GM18519 (cell line): ENCODE data around the gene KSR2.
"Not testable (repeated sequence)": the region's sequence is repeated elsewhere in the genome, so short reads cannot be mapped to it uniquely, and the experiment has no call there.

ENCODE experiments used
- ATAC-seq: cut with Tn5 transposase; IDR thresholded peaks from one replicate; pipeline ENCODE4 v1.9.1; 2021; ENCODE audit warnings: mild to moderate bottlenecking, moderate library complexity; ENCODE audit not compliant: unreplicated experiment, low FRiP score

KSR2 gene

DNA sequence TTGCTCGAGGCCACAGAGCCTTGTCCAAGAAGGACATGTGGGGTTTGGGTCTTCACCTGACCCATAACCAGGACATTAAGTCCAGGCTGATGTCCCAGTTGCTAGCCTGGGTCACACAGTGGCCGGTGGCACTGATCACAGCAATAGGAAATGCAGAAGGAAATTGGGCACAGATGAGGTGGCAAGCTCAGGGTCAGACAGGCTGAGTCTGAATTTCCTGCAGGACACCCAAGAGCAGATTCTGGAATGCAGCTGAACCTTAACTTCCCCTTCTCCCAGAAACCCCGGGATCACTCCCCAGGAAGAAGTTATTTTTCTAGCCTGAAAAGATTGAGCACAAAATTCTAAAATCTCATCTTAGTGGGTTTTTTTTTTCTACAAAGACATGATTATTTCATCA lies 199.9 kb downstream of the KSR2 start:
- no peak for ATAC-seq

DNA sequence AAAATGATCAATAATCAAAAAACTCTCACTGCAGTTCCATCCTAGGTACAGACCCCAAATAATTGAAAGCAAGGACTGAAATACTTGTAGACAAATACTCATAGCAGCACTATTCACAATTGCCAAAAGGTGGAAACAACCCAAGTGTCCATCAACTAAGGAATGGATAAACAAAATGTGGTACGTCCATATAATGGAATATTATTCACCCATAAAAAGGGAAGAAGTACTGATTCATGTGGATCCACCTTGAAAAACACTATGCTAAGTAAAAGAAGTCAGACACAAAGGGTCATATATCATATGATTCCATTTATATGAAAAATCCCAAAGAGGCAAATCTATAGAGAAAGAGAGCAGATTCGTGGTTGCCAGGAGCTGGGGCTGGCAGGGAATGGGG lies 202.8 kb downstream of the KSR2 start:
- ATAC-seq: no peak

DNA sequence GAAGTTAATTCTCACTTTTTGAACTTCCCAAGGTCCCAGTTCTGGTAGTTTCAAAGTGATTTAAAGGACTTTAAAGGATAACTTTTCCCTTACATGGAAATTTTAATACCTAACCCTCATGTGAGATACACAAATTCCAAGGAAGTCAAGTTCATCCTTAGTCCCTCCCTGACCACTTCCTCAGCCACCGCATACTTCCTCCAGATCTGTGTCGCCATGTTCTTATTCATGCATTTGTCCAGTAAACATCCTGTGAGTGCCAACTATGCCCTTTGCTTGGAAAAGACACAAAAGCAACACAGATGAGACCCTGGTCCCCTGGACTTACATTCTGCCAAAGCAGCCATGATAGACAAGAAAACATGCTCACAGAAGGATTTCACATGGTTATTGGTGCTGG lies 206.6 kb downstream of the KSR2 start:
- ATAC-seq: no peak

DNA sequence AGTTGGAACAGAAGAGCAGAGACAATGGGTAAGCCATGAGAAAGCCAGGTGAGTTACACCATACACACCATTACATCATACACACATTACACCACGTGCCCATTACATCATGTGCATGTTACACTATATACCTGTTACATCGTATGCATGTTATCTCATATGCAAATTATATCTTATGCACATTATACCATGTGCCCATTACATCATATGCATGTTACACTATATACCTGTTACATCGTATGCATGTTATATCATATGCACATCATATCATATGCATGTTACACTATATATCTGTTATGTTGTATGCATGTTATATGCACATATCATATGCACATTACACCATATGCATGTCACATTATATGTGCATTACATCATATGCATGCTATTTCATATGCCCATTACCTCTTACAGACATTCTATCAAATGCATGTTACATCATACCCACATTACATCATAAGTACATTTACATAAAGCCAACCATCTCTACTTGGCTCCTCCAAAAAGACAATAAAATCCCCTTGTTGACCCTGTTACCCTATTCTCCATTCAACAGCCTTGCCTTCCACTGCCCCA lies 207.2 kb downstream of the KSR2 start:
- ATAC-seq: no peak

DNA sequence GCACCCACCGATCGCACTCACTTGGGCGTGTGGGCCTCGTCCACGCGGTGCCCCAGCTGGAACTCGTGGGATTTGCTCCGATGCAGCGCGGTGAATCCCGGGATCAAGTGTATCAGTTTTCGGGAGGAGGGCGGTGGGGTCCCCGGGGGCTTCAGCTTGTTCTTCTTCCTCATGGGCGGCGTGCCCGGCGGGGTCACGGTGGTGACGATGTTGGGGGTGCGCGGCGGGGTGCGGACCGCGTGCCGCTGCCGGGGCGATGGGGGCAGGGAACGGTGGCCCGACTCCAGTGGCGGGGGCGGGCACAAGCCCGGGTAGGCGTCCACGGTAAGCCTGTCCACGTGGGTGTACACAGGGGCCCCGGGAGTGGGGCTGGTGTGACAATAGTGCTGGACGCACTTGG lies 207.8 kb downstream of the KSR2 start:
- no peak for ATAC-seq

DNA sequence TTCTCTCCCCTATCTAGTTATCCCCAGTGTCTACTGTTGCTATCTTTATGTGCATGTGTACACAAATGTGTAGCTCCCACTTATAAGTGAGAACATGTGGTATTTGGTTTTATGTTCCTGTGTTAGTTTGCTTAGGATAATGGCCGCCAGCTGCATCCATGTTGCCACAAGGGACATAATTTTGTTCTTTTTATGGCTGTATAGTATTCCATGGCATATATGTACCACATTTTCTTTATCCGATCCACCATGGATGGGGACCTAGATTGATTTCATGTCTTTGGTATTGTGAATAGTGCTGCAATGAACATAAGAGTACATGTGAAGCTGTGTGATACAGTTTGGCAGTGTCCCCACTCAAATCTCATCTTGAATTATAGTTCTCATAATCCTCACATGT lies 218.1 kb downstream of the KSR2 start:
- no peak for ATAC-seq

DNA sequence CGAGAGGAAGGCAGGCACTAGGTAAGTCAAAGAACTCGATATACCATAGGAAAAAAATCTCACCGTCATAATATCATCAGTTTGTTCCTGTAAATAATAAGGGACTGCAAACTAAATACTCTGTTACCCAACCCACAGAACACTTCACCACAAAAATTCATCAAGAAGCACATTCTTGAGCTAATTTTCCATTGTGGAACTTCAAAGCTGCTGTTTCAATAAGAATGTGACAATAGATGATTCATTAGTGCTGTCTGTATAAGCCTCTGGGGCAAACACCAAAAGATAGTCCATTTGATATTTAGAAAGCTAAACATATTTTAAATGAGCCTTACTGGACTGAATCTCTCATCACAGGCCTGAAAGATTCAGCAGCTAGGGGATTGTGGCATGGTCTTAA lies 219.4 kb downstream of the KSR2 start:
- no peak for ATAC-seq

DNA sequence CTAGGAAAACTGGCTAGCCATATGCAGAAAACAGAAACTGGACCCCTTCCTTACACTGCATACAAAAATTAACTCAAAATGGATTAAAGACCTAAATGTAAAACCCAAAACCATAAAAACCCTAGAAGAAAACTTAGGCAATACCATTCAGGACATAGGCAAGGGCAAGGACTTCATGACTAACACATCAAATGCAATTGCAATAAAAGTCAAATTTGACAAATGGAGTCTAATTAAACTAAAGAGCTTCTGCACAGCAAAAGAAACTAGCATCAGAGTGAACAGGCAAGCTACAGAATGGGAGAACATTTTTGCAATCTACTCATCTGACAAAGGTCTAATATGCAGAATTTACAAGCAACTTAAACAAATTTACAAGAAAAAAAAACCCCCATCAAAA lies 222.4 kb downstream of the KSR2 start:
- not testable (repeated sequence) for ATAC-seq

DNA sequence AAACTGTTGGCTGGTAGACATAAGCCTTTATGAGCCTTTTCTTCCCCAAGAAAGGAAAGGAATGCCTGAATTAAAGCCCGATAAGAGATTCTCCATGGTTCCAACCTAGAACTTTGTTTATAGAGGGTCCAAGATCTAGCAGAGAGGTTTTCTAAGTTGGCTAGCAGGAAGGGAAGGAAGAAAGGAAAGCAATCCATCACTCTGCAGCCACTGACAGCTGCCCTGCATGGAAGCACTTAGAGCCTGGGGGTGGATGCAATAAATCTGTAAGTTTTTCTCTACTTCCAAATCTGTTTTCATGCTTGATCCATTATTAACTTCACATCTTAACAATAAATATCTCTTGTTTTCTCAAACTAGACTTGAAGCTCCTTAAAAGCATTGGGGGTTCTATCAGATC lies 224.4 kb downstream of the KSR2 start:
- ATAC-seq: no peak

DNA sequence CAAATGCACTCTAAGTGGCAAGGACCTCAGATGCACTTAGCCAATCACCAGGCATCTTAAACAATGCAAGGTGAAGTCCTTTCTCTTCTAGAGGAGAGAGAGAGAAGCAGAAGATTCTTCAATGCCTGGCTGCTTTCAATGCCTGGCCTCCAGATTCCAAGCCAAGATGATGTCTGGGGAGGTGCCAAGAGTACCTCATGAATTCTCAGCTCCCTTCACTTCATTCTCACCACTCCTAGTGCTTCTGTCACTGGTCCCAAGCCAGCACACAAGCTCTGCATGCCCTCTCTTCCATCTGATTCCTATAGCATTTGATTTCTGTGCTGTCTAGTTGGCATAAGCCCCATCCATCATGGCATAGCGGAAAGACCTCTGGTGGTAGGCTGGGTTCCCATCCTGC lies 225.0 kb downstream of the KSR2 start:
- ATAC-seq: no peak

DNA sequence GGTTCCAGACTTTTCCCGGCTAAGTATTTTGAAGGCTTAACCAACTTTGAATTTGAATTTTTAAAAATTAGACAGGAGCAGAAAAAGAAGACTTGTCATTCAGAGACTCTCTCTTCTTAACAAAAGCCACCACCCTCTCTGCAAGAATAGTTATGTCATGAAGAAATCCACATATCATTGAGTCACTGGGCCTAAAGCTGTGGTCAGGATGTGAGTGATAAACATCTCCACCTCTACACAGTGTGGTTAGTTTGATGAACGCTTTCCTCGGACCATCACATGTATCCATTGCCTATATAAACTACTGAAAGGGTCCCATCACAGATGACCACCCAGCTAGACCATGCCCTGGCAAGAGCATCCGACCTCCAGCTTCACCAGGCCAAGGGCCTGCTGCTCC lies 226.1 kb downstream of the KSR2 start:
- ATAC-seq: no peak

DNA sequence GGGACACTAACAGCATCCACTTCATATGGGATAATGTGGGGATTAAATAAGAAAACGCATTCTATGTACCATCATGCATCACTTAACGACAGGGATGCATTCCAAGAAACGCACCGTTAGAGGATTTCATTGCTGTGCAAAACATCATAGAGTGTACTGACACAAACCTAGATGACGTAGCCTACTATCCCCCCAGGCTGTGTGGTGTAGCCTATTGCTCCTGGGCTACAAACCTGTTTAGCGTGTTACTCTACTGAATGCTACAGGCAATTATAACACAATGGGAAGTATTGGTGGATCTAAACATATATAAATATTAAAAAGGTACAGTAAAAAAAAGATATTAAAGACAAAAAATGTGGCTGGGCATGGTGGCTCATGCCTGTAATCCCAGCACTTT lies 230.6 kb downstream of the KSR2 start:
- no peak for ATAC-seq

DNA sequence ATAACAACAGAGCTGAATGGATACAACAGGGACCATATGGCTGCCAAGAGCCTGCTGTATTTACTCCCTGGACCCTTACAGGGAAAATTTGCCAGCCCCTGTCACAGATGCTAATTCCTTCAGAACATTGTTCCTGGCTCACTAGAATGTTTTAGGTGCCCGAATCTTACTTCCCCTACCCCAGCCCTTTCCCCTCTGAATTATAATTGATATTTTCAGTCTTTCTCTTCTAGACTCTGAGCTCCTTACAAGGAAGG lies 235.3 kb downstream of the KSR2 start:
- no peak for ATAC-seq

DNA sequence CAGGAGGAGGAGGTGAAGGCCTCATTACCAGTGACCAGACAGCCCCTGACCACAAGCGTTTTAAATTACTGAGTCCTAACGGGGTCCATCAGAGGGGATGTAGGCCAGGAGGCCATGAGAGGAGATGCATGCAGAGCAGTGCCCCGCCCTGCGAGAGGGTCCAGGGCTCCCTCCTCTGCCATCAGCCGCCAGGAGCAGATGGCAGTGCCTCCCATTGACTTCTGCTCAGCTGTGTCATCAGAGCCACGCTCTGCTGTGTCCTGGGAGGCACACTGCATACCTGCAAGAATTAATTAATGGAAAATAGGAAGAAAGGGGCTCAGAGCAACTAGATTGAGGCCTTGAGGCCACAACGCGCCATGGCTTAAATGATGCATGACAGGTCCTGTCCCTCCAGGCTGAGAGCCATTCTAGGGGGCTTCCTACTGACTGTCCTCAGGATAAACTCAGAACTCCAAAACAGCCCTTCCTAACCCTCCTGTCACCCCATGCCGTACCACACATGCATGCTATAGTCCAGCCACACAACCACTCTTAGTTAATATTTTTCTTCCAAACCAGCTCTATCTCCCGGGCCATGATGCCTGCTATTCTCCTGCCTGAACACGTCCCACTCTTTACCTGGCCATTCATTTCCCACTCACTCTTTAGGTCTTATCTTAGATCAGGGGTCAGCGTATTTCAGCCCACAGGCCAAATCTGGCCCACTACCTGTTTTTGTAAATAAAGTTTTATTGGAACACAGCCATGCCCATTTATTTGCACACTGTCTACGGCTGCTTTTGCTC lies 235.8 kb downstream of the KSR2 start:
- ATAC-seq: no peak

DNA sequence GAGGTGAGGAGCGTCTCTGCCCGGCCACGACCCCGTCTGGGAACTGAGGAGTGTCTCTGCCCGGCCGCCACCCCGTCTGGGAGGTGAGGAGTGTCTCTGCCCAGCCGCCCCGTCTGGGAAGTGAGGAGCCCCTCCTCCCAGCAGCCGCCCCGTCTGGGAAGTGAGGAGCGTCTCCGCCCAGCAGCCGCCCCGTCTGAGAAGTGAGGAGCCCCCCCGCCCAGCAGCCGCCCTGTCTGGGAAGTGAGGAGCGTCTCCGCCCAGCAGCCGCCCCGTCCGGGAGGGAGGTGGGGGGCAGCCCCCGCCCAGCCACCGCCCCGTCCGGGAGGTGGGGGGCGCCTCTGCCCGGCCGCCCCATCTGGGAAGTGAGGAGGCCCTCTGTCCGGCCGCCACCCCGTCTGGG lies 237.7 kb downstream of the KSR2 start:
- not testable (repeated sequence) for ATAC-seq

DNA sequence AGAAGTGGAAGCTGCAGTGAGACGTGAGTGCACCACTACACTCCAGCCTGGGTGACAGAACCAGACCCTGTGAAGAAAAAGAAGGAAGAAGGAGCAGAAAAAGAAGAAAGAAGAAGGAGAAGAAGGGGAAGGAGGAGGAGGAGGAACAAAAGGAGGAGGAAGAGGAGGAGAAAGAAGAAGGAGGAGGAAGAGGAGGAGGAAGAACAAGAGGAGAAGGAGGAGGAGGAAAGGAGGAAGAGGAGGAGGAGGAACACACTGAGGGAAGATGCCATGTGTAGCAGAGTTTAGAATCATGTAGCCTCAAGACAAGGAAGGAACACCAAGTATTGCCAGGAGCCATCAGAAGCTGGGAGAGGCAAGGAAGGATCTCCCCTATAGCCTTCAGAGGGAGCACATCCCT lies 241.5 kb downstream of the KSR2 start:
- ATAC-seq: no peak

DNA sequence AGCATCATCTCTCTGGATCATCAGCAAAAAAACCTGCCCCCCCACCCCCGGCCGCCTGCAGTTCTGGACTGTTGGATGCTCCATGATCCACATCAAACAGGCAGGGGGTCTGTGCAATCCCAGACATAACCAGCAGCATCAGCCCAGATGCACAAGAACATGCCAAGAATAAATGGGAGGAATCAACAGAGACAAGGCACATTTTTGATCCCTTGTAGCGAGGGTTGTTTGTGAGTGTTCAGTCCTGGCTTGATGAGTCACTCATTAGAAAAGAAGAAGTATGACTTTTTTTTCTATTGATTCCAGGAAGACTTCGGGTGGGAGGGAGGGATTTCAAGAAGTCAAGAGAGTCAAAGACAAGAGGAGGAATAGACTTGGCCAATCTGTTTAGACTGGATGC lies 244.2 kb downstream of the KSR2 start:
- ATAC-seq: no peak

DNA sequence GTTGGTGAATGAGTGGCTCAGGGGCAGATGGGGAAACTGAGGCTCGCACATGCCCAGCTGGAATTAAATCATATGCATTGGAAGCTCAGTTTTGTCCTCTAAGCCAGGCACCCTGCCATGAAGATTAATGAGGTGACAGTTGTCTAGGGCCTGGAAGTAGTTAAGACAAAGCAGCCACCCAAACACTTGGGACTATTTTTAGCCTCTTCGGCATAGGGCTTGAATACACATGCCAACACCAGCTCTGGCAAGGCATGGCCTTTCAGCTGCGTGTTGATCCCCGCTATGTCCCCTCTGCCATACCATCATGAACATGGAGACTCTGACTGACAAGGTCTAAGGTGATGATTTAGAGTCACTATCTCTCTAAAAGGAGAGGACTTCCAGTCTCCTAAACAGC lies 250.2 kb downstream of the KSR2 start:
- ATAC-seq: no peak

DNA sequence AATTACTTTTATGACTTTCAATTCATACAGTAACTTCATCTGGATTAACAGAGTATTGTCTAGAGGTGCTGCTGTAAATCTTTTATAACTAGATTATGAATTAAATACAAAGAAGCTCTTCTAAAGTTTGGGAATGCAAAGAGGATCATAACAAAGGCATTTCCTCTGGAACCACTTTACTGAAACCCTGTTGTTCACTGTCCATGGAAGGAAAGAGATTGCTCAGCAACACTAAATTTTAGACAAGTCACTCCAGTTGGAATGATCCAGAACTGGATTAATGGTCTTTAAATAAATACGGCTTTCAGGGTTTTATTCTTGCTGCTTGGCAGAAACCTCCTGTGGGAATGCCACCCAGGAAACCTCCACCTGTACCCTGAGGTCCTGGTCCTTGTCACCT lies 250.6 kb downstream of the KSR2 start:
- ATAC-seq: no peak

DNA sequence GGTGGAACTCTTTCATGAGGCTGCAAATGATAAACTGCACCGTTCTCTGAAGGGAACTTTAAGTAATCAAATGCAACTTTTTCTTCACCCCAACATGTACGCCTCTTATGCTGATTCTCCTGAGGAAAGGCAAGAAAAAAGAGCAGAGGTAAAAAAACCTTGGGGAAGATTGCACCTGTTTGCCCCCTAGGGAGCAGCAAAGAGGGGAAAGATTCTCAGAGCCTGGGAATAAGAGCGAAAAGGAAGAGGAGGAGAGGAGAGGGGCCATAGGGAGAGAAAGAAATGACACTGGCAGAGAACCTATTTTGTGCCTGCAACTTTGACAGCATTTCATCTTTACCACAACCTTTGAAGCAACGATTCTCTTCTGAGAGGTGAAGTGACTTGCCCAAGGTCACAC lies 254.6 kb downstream of the KSR2 start:
- no peak for ATAC-seq

DNA sequence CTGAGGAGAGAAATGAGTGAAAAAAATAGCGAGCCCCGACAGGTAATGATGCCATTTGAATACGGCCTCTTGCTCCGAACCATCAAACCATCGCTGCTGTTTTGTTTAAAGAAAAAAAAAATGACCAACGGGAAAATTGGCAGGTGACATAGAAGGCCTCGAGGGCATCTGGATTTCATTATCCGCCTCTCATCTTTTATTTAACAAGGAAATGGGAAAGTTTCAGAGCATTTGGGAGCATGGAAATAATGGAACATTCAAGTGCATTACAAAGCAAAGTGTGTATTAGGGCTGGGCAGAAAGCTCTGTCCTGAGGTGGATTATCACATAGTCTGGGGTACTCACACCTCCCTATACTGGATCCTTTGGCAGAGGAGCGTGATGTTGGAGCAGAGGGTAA lies 258.7 kb downstream of the KSR2 start:
- ATAC-seq: no peak

DNA sequence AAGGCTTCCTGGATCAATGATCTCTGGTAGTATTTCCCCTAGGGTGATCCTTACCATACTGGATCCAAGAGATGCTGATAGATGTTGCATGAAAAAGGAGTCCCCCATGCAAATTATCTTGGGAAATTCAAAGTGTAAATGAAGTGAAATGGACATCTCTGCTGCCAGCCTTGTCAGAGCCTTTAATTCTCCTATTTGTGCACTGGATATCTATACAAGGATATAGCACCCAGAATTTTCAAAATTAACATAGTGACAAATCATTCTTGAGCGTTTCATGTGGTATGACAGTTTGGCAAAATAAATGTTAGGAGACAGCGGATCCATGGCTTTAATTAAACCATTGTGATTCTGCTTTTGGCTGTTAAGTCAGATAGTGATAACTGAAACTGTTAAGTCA lies 260.9 kb downstream of the KSR2 start:
- ATAC-seq: no peak

DNA sequence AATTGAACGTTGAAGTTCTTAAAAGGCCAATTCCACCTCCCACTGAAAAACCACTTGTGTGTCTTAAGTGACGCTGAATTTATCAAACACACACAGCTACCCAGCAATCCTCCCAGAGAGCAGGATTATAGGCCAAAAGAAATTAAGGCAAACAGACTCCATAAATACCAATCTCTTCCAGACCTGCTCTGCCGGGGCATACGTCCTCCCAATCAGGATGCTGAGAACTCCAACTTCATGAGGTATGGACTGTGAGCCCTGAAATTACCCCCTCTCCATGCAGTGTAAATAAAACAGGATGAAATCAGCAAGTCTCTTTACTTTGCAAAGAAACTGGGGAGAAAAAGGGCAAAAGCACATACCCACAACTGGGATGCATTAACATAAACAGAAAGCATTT lies 265.2 kb downstream of the KSR2 start:
- no peak for ATAC-seq
